ENCODE results near the gene PABPC1L2A.
"Not testable (repeated sequence)": the region's sequence is repeated elsewhere in the genome, so short reads cannot be mapped to it uniquely, and the experiment has no call there.

PABPC1L2A gene

DNA sequence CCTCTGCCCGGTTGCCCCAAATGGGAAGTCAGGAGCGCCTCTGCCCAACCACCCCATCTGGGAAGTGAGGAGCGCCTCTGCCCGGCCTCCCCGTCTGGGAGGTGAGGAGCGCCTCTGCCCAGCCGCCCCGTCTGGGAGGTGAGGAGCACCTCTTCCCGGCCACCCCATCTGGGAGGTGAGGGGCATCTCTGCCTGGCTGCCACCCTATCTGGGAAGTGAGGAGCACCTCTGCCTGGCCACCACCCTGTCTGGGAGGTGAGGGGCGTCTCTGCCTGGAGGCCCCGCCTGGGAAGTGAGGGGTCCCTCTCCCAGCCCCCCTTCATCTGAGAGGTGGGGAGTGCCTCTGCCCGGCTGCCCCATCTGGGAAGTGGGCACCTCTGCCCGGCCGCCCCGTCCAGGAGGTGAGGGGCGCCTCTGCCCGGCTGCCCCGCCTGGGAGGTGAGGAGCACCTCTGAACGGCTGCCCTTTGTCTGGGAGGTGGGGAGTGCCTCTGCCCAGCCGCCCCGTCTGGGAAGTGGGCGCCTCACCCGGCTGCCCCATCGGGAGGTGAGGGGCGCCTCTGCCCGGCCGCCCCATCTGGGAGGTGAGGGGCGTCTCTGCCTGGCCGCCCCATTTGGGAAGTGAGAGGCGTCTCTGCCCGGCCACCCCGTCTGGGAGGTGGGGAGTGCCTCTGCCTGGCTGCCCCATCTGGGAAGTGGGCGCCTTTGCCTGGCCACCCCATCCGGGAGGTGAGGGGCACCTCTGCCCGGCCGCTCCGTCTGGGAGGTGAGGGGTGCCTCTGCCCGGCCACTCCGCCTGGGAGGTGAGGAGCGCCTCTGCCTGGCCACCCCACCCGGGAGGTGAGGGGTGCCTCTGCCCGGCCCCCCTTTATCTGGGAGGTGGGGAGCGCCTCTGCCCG, 10.6 kb downstream of the PABPC1L2A start:
- TF ChIP-seq, protein P1, sequence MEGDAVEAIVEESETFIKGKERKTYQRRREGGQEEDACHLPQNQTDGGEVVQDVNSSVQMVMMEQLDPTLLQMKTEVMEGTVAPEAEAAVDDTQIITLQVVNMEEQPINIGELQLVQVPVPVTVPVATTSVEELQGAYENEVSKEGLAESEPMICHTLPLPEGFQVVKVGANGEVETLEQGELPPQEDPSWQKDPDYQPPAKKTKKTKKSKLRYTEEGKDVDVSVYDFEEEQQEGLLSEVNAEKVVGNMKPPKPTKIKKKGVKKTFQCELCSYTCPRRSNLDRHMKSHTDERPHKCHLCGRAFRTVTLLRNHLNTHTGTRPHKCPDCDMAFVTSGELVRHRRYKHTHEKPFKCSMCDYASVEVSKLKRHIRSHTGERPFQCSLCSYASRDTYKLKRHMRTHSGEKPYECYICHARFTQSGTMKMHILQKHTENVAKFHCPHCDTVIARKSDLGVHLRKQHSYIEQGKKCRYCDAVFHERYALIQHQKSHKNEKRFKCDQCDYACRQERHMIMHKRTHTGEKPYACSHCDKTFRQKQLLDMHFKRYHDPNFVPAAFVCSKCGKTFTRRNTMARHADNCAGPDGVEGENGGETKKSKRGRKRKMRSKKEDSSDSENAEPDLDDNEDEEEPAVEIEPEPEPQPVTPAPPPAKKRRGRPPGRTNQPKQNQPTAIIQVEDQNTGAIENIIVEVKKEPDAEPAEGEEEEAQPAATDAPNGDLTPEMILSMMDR (conservative IDR thresholded peaks at IDR 0.05; ENCODE audit: low read depth, low read length): no peak
- no peak overlapping the region for H3K4me3 ChIP-seq (ENCODE audit: low read depth, low read length)
- DNase-seq (ENCODE audit: low read depth): no peak

DNA sequence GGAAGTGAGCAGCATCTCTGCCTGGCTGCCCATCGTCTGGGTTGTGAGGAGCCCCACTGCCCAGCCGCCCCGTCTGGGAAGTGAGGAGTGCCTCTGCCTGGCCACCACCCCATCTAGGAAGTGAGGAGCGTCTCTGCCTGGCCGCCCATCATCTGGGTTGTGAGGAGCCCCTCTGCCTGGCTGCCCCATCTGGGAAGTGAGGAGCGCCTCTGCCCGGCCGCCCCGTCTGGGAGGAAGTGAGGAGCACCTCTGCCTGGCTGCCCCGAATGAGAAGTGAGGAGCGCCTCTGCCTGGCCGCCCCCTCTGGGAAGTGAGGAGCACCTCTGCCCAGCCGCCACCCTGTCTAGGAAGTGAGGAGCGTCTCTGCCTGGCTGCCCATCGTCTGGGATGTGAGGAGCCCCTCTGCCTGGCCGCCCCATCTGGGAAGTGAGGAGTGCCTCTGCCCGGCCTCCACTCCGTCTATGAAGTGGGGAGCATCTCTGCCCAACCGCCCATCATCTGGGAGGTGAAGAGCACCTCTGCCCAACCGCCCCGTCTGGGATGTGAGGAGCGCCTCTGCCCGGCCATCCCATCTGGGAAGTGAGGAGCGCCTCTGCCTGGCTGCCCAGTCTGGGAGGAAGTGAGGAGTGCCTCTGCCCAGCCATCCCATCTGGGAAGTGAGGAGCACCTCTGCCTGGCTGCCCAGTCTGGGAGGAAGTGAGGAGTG, 11.4 kb downstream of the PABPC1L2A start:
- DNase-seq (ENCODE audit: low read depth): not testable (repeated sequence)

DNA sequence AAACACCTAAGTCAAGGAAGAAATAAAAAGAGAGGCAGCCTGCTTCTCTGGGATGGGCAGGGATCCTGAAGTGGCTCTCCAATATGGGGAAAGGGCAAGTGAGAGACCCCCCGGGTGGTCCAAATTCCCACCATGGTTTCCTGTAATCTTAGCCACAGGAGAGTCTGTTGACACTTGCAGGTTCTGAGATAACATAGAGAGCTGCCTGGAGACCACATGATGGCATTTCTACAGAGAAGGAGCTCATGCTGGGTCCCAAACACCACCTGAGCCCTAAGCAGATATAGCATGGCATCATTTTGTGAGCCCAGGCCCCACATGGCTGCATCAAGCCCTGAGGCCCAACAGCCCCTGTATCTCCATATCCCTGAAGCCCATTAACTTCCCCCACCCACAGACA, 50.4 kb downstream of the PABPC1L2A start:
- no peak overlapping the region for H3K4me3 ChIP-seq (ENCODE audit: low read depth, low read length)
- TF ChIP-seq, protein P1 (conservative IDR thresholded peaks at IDR 0.05; ENCODE audit: low read depth, low read length): no peak
- no peak for DNase-seq (ENCODE audit: low read depth)

More for the DNA sequence above, 11.4 kb downstream of the PABPC1L2A start:
- not testable (repeated sequence) for H3K4me3 ChIP-seq (ENCODE audit: low read depth, low read length)

Measured in choroid plexus epithelial cell (primary cell).